Hematopoietic multipotent progenitor cell treated with erythropoietin and hydrocortisone succinate and interleukin-3 and kit ligand, for 15 days (in vitro differentiated cells): ENCODE results near the gene STX10.
"Not testable (repeated sequence)": the region's sequence is repeated elsewhere in the genome, so short reads cannot be mapped to it uniquely, and the experiment has no call there.

Experiments used
- DNase-seq: peaks from one replicate; pipeline ENCODE4 v3.0.0-alpha.2; 2015; ENCODE audit warnings: low spot score

The STX10 gene

GRCh38 chr19:13150187-13150930, at the start of gene STX10, which contains the start of gene IER2:
Gene STX10 (minus strand): TSS chr19:13150375. CDS start chr19:13150173, 202 bp downstream.
Gene IER2 (plus strand): TSS chr19:13150411. CDS start chr19:13153187, 2,776 bp downstream.
- peak; percentile 94 for DNase-seq

- DNase-seq, result no peak
These were observed 48.5 kb upstream of the STX10 start for GRCh38 chr19:13198634-13199033.

GRCh38 chr19:13195678-13196077, 45.5 kb upstream of the STX10 start:
- DNase-seq, result no peak

- DNase-seq, result no peak
These were observed 40.8 kb upstream of the STX10 start for GRCh38 chr19:13190781-13191540.

GRCh38 chr19:13189600-13189999, 39.4 kb upstream of the STX10 start:
- no peak for DNase-seq

- no peak for DNase-seq
These were observed 37.2 kb upstream of the STX10 start for GRCh38 chr19:13187419-13187818.

- not testable (repeated sequence) for DNase-seq
These were observed 36.5 kb upstream of the STX10 start for GRCh38 chr19:13186688-13187087.

- not testable (repeated sequence) for DNase-seq
These were observed 35.8 kb upstream of the STX10 start for GRCh38 chr19:13185763-13186657.

GRCh38 chr19:13184926-13185325, 34.8 kb upstream of the STX10 start:
- not testable (repeated sequence) for DNase-seq

GRCh38 chr19:13181747-13182388, 31.7 kb upstream of the STX10 start:
- no peak for DNase-seq

- not testable (repeated sequence) for DNase-seq
These were observed 28.1 kb upstream of the STX10 start for GRCh38 chr19:13178291-13178690.

GRCh38 chr19:13177584-13177983, 27.4 kb upstream of the STX10 start:
- not testable (repeated sequence) for DNase-seq

GRCh38 chr19:13176345-13176744, 26.2 kb upstream of the STX10 start:
- DNase-seq, result no peak

- DNase-seq, result no peak
These were observed 23.1 kb upstream of the STX10 start for GRCh38 chr19:13173139-13173737.

- peak; percentile 28 for DNase-seq
These were observed 22.4 kb upstream of the STX10 start for GRCh38 chr19:13172346-13173138.

GRCh38 chr19:13171146-13171545, 21.0 kb upstream of the STX10 start:
- no peak for DNase-seq

GRCh38 chr19:13169769-13170168, 19.6 kb upstream of the STX10 start:
- no peak for DNase-seq

GRCh38 chr19:13166151-13166550, 16.0 kb upstream of the STX10 start:
- not testable (repeated sequence) for DNase-seq

GRCh38 chr19:13165162-13165997, 15.2 kb upstream of the STX10 start:
- DNase-seq, result no peak
